Hepatocyte (in vitro differentiated cells): ENCODE measurements around the gene HS1BP3. TPM values are rescaled to one million over a fixed set of nuclear protein-coding genes. Genes with fewer than 3 reads are reported as not detected.

Source experiments
- DNase-seq: peaks from one replicate; pipeline ENCODE4 v3.0.0-alpha.2; 2016; ENCODE audit warnings: low spot score
- H2AFZ ChIP-seq: fragments of 200-600 bp; sonication (generic); 2 replicates; pipeline ENCODE4 v1.6.0; 2016; ENCODE audit warnings: antibody characterized with exemption, mild to moderate bottlenecking
- H3K27ac ChIP-seq: fragments of 200-600 bp; sonication (generic); 2 replicates; pipeline ENCODE4 v1.5.1; 2016; ENCODE audit warnings: mild to moderate bottlenecking
- H3K27me3 ChIP-seq: fragments of 200-600 bp; sonication (generic); 2 replicates; pipeline ENCODE4 v1.6.1; 2016
- H3K36me3 ChIP-seq: fragments of 200-600 bp; sonication (generic); replicated peaks from 2 replicates; pipeline ENCODE4 v1.5.1; 2016; ENCODE audit warnings: low read depth; ENCODE audit not compliant: insufficient read depth
- H3K4me1 ChIP-seq: fragments of 200-600 bp; sonication (generic); 2 replicates; pipeline ENCODE4 v1.5.1; 2016; ENCODE audit warnings: mild to moderate bottlenecking, moderate library complexity; ENCODE audit not compliant: insufficient read depth
- H3K4me2 ChIP-seq: fragments of 200-600 bp; sonication (generic); 2 replicates; pipeline ENCODE4 v1.6.0; 2016
- H3K4me3 ChIP-seq: fragments of 200-600 bp; sonication (generic); 2 replicates; pipeline ENCODE4 v1.5.1; 2016; ENCODE audit warnings: mild to moderate bottlenecking
- H3K79me2 ChIP-seq: fragments of 200-600 bp; sonication (generic); 2 replicates; pipeline ENCODE4 v1.6.0; 2017; ENCODE audit warnings: mild to moderate bottlenecking
- H3K9me2 ChIP-seq: fragments of 200-600 bp; sonication (generic); replicated peaks from 2 replicates; pipeline ENCODE4 v1.6.0; 2017; ENCODE audit warnings: mild to moderate bottlenecking; ENCODE audit not compliant: insufficient read depth
- H3K9me3 ChIP-seq: fragments of 200-600 bp; sonication (generic); 2 replicates; pipeline ENCODE4 v1.5.1; 2016; ENCODE audit warnings: low read depth, mild to moderate bottlenecking
- H4K20me1 ChIP-seq: fragments of 200-600 bp; sonication (generic); 2 replicates; pipeline ENCODE4 v1.6.0; 2016; ENCODE audit warnings: mild to moderate bottlenecking; ENCODE audit not compliant: insufficient read depth, poor library complexity, severe bottlenecking
- CTCF ChIP-seq: fragments of 200-600 bp; sonication (generic); IDR thresholded peaks from 2 replicates; pipeline ENCODE4 v1.5.1; 2016; ENCODE audit warnings: antibody characterized with exemption, mild to moderate bottlenecking; ENCODE audit not compliant: poor library complexity
- EZH2 ChIP-seq: fragments of 200-600 bp; sonication (generic); IDR thresholded peaks from 2 replicates; pipeline ENCODE4 v1.6.1; 2016; ENCODE audit warnings: antibody characterized with exemption, mild to moderate bottlenecking, borderline replicate concordance
- EZH2phosphoT487 ChIP-seq: fragments of 200-600 bp; sonication (generic); IDR thresholded peaks from one replicate; pipeline ENCODE4 v1.6.1; 2018; ENCODE audit warnings: antibody characterized with exemption, mild to moderate bottlenecking, low read depth, moderate library complexity; ENCODE audit not compliant: unreplicated experiment, severe bottlenecking
- WGBS: methylation state at CpG from one replicate; pipeline ENCODE4 v1.1.6; 2016; ENCODE audit warnings: low lambda C conversion rate; ENCODE audit errors: missing lambda C conversion rate; 5-methylcytosine and 5-hydroxymethylcytosine counted together
- polyA plus RNA-seq: library from polyadenylated mRNA; unstranded; fragments of >200 nt; fragmentation: Nextera tagmentation; extraction: Ambion mirVana; gene quantifications from 2 replicates; pipeline ENCODE4 v1.2.1, GENCODE V29; 2016
- total RNA-seq: library from RNA; depleted of rRNA; stranded (reverse); fragments of >200 nt; gene quantifications from 2 replicates; pipeline ENCODE4 v1.2.3, GENCODE V29; 2014

HS1BP3 gene
- total and polyA plus RNA-seq, 2 experiments from 2014 or later = 26.8 to 29.6 TPM

- Histone ChIP-seq H3K27me3 (no peaks in the 10 kb centered on the region), H3K9me3 (no peaks in the 10 kb centered on the region), H3K79me2 (no peaks in the 10 kb centered on the region), H3K9me2 (no peaks in the 10 kb centered on the region), H3K4me3 (no peak overlapping the region), H4K20me1 (no peaks in the 10 kb centered on the region), H2AFZ (no peak overlapping the region), H3K36me3 (no peaks in the 10 kb centered on the region), H3K4me1 (peaks cover 1% of the 10 kb centered on the region), H3K4me2 (no peak overlapping the region), H3K27ac (no peak overlapping the region)
- DNase-seq = no peak
- TF ChIP-seq EZH2 = no peak
- TF ChIP-seq CTCF = no peak
- no peak for TF ChIP-seq EZH2phosphoT487
- 92% methylated on average over 14 of the region's 14 CpGs for WGBS
Observed at GRCh38 chr2:20640411-20641122, 10.3 kb downstream of the HS1BP3 start.

GRCh38 chr2:20638646-20639430 is 12.1 kb downstream of the HS1BP3 start:
- no peak for DNase-seq
- 97% methylated on average over 15 of the region's 15 CpGs for WGBS
- TF ChIP-seq EZH2 (no peak), CTCF (no peak), EZH2phosphoT487 (no peak)
- Histone ChIP-seq H3K4me1 (peaks cover 16% of the 10 kb centered on the region), H3K9me2 (no peaks in the 10 kb centered on the region), H3K27me3 (no peaks in the 10 kb centered on the region), H3K4me2 (no peak overlapping the region), H3K9me3 (no peaks in the 10 kb centered on the region), H3K36me3 (no peaks in the 10 kb centered on the region), H4K20me1 (no peaks in the 10 kb centered on the region), H3K79me2 (no peaks in the 10 kb centered on the region), H2AFZ (no peak overlapping the region), H3K27ac (no peak overlapping the region), H3K4me3 (no peak overlapping the region)

- Histone ChIP-seq H3K79me2 (no peaks in the 10 kb centered on the region), H3K27ac (no peak overlapping the region), H2AFZ (no peak overlapping the region), H4K20me1 (no peaks in the 10 kb centered on the region), H3K9me3 (no peaks in the 10 kb centered on the region), H3K4me3 (no peak overlapping the region), H3K27me3 (no peaks in the 10 kb centered on the region), H3K4me1 (peaks cover 16% of the 10 kb centered on the region), H3K9me2 (no peaks in the 10 kb centered on the region), H3K4me2 (no peak overlapping the region), H3K36me3 (no peaks in the 10 kb centered on the region)
- no peak for DNase-seq
- WGBS = 96% methylated on average over 13 of the region's 13 CpGs
- TF ChIP-seq CTCF (no peak), EZH2 (no peak), EZH2phosphoT487 (no peak)
Observed at GRCh38 chr2:20638014-20638413, 12.9 kb downstream of the HS1BP3 start.
